Measurements from ENCODE around the gene LRRC3C. TPM values are rescaled to one million over a fixed set of nuclear protein-coding genes. Genes with fewer than 3 reads are reported as not detected.

LRRC3C gene
- total and polyA plus RNA-seq, 2 experiments from 2014 or later = not detected

DNA sequence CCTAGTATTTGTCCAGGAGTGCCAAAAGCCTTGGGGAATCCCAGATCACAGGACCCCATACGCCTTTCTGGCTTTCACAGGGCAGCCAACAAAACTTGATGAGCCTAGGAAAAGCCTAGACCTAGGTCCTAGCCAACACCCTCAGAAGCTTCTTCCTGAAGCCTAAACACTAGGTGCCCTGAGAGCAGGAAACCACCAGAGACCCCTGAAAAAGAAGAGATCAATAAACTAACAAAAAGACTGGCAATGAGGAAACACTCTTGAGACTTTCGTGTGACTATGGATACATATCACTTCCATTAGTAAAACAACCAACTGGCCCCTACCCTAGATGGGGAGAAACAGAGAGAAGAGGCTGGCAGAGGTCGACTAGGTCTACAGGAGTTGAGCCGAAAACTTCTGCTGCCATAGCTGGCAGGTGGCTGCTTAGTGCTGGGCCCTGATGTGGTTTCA lies 1.4 kb upstream of the LRRC3C start:
- no peaks in the 10 kb centered on the region for H3K9me3 ChIP-seq (ENCODE audit: low read depth)
- H3K4me3 ChIP-seq = peak overlapping the region; percentile 94
- H3K4me1 ChIP-seq (ENCODE audit: low read depth) = peaks cover 22% of the 10 kb centered on the region
- no peak overlapping the region for H3K27ac ChIP-seq
- peaks cover 7% of the 10 kb centered on the region for H3K36me3 ChIP-seq
- DNase-seq (ENCODE audit: low read depth in 1 of 2, low spot score in 1 of 2) = peak in 1 of 2 donors; percentile 18
- TF ChIP-seq, protein P1, sequence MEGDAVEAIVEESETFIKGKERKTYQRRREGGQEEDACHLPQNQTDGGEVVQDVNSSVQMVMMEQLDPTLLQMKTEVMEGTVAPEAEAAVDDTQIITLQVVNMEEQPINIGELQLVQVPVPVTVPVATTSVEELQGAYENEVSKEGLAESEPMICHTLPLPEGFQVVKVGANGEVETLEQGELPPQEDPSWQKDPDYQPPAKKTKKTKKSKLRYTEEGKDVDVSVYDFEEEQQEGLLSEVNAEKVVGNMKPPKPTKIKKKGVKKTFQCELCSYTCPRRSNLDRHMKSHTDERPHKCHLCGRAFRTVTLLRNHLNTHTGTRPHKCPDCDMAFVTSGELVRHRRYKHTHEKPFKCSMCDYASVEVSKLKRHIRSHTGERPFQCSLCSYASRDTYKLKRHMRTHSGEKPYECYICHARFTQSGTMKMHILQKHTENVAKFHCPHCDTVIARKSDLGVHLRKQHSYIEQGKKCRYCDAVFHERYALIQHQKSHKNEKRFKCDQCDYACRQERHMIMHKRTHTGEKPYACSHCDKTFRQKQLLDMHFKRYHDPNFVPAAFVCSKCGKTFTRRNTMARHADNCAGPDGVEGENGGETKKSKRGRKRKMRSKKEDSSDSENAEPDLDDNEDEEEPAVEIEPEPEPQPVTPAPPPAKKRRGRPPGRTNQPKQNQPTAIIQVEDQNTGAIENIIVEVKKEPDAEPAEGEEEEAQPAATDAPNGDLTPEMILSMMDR (IDR thresholded peaks at IDR 0.05; ENCODE audit: low read depth, low read length) = no peak
- no peaks in the 10 kb centered on the region for H3K27me3 ChIP-seq

DNA sequence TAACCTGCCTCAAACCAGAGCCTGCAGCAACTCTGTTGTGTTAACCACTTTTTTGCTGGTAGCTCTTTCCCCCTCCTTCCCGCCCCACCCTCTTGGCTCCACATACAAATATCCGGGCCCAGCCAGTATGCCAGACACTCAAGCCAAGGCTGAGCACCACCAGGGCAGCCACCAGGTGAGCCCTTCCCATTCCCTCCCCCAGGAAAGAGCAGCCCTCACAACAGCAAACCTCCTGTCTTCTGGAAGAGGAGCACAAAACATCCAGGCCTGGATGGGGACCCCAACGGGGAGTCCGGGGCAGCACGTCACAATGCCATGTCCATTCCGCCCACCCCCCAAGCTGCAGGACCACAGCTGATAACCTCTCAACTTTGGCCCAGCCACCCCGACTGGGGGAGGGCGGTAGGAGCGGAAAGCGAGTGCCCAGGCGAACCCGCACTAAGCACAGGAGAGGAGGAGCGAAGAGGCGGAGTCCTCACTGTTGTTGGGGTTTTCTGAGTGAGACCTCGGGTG lies 888 bp upstream of the LRRC3C start:
- H3K27me3 ChIP-seq = no peaks in the 10 kb centered on the region
- peak overlapping the region; percentile 89 for H3K27ac ChIP-seq
- H3K9me3 ChIP-seq (ENCODE audit: low read depth) = no peaks in the 10 kb centered on the region
- peaks cover 7% of the 10 kb centered on the region for H3K36me3 ChIP-seq
- peaks cover 22% of the 10 kb centered on the region for H3K4me1 ChIP-seq (ENCODE audit: low read depth)
- TF ChIP-seq, protein P1 (IDR thresholded peaks at IDR 0.05; ENCODE audit: low read depth, low read length) = no peak
- DNase-seq (ENCODE audit: low read depth in 1 of 2, low spot score in 1 of 2) = peak; percentile 33 to 69
- H3K4me3 ChIP-seq = peak overlapping the region; percentile 94

DNA sequence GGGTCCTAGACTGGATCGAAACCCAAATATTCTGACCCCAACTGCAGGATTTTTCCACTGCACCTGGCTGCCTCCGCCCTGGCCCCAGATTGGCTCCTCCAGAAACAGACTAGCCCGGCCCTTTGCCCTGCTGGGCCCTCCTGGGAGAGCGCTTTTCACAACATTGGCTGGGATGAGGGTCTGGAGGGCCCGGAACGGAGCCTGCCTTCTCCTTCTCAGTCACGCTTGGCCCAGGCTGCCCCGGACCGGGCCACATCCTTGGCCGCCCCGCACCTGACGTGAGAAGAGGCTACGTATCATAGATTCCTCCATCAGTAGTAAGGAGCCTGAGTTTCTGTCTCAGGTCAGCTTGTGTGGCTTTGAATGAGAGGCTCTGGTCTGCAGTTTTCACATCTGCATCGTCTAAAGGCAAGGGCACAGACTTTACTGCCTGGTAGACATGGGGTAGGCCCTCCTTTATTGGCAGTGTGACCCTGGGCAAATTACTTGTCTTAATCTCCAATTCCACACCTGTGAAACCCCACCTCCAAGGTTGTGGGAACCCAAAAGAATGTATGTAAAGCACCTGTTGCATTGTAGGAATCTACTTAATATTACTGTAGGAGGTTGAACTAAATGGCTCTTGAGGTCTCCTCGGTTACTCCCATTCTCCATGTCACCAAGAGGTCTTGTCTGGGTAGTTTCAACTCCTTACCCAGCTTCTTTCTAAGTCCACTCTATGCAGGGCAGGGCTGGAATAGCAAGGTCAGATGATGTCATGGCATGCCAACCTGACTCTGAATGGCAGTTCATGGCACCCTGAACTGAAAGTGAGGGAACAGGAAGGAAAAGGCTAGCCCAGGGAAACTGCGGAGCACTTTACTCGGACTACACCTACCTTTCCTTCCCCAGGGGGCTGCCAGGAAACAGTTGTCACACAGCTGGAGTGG lies 661 bp downstream of the LRRC3C start:
- TF ChIP-seq, protein P1 (IDR thresholded peaks at IDR 0.05; ENCODE audit: low read depth, low read length) = no peak
- Histone ChIP-seq H3K4me3 (peak overlapping the region; percentile 94), H3K27me3 (no peaks in the 10 kb centered on the region), H3K4me1 (ENCODE audit: low read depth) (peaks cover 22% of the 10 kb centered on the region), H3K9me3 (ENCODE audit: low read depth) (no peaks in the 10 kb centered on the region), H3K27ac (peak overlapping the region; percentile 85), H3K36me3 (no peaks in the 10 kb centered on the region)
- DNase-seq (ENCODE audit: low read depth in 1 of 2, low spot score in 1 of 2) = peak in 1 of 2 donors; percentile 45

DNA sequence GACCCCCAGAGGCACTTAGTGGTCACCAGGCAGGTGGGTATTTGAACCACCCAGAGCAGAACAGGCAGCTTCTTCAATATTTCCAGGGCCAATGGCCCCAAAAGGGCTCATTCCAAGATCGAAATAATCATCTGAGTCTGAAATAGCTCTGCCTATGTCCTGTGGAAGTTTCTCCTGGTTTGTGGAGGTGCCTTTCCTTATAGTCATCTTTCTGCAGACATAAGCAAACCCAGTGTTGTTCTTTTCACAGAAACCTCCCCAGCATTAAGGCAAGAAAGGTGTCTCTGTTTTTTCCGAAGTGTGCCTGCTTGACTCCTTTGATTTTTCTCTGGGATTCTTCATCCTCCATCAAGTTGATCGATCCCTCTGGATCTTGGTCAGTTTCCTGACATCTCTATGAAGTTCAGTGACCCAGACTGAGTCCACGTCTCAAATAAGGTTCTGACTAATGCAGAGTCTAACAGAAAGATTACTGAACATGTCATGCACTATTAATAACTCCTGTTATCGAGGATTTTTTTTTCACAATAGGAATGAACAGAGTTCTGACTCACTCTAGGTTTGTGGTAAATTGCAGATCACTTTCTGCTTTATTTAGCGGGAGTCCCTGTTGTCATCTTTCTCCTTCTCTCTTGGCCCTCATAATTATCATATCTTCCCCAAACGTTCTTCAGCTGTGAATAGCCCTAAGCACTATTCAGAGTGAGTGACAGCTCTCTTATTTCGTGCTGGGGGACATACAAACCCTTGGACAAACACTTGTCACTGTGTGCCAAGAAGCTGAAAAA lies 1.5 kb downstream of the LRRC3C start:
- Histone ChIP-seq H3K36me3 (no peaks in the 10 kb centered on the region), H3K27me3 (no peaks in the 10 kb centered on the region), H3K4me1 (ENCODE audit: low read depth) (peaks cover 22% of the 10 kb centered on the region), H3K27ac (peak overlapping the region; percentile 35), H3K9me3 (ENCODE audit: low read depth) (no peaks in the 10 kb centered on the region), H3K4me3 (no peak overlapping the region)
- DNase-seq (ENCODE audit: low read depth in 1 of 2, low spot score in 1 of 2) = peak in 1 of 2 donors; percentile 93
- TF ChIP-seq, protein P1 (IDR thresholded peaks at IDR 0.05; ENCODE audit: low read depth, low read length) = no peak

DNA sequence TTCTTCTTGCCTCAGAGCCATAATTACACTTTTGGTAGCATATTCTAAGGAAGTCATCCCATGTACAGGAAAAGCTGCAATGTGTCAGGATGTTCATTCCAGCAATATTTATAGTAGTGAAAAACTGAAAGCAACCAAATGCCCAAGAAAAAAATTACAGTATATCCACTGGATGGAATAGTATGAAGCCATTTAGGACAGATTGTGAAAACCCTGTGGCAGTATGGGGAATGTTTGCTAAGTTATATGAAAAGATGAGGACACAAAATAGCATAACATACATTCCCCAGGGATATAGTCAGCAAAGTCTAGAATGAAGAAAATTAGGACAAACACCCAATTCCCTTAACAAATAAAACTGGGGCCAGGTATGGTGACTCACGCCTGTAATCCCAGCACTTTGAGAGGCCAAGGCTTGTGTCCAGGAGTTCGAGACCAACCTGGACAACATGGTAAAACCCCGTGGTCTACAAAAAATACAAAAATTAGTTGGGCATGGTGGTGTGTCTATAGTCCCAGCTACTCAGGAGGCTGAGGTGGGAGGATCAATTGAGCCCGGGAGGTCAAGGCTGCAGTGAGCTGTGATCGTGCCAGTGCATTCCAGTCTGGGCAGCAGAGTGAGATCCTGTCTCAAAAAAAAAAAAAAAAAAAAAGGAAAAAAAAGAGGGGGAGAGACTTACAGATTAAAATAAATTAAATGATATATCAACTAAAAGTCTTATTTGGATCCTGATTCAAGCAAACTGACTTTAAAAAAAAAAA lies 2.3 kb downstream of the LRRC3C start:
- TF ChIP-seq, protein P1 (IDR thresholded peaks at IDR 0.05; ENCODE audit: low read depth, low read length) = no peak
- Histone ChIP-seq H3K27ac (peak overlapping the region; percentile 35), H3K27me3 (no peaks in the 10 kb centered on the region), H3K4me1 (ENCODE audit: low read depth) (peaks cover 22% of the 10 kb centered on the region), H3K36me3 (no peaks in the 10 kb centered on the region), H3K9me3 (ENCODE audit: low read depth) (no peaks in the 10 kb centered on the region), H3K4me3 (no peak overlapping the region)
- peak in 1 of 2 donors; percentile 83 for DNase-seq (ENCODE audit: low read depth in 1 of 2, low spot score in 1 of 2)

All from cardiac muscle cell (in vitro differentiated cells and primary cell).